ENCODE measurements around the gene TIAM2.

Gene TIAM2

GRCh38 chr6:155023717-155024116 is 28.6 kb downstream of the TIAM2 start:
- no peak for DNase-seq (ENCODE audit: low read depth in 3 of 3, low spot score in 1 of 3)

GRCh38 chr6:155024391-155025027 is 29.4 kb downstream of the TIAM2 start:
- no peak for DNase-seq (ENCODE audit: low read depth in 3 of 3, low spot score in 1 of 3)

DNA sequence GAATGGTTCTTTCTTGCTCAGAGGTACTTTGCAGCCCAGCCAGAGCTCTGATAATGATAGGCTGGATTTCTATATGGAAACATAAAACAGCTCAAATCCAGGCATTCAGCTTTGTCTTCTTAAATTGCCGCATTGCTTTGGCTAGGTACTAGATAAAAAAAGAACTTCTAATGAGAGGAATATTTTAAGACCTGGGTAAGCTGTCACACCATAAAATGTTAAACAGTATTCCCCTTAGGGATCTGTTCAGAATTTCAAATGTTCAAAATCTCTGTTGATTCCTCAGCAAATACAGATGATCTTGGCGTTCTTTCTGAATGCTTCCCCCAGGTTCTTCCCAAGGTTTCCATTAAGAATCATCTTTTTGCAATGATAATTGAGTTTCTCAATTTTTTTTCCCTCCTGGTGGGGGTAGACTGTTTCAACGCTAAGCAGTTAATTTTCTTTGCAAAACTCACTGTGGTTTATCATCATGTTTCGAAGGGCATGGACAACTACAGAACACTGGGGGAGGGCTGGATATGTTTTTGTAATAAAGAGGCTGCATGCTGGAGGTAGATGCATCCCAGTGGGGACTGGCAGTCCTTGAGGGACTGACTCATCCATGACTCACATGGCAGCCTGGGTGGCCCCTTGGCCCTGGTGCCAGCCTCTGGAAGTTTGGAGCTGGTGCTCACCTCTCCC is 31.0 kb downstream of the TIAM2 start:
- no peak for DNase-seq (ENCODE audit: low read depth in 3 of 3, low spot score in 1 of 3)

DNA sequence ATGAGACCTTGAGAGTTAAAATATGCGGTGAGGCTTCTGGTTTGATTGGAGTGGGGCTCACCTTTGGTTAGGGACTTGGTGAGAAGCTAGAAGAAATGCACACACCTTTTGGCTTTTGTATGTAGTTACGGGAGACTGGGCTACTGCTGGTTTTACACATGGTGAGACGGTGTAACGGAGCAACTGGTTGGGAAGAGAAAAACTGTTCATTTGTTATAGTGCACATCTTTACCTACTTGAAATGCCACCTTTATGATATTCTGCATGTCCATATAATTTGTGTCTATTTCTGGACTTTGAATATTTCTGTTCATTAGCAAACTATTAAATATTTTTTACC is 31.6 kb downstream of the TIAM2 start:
- DNase-seq (ENCODE audit: low read depth in 3 of 3, low spot score in 1 of 3) = no peak

DNA sequence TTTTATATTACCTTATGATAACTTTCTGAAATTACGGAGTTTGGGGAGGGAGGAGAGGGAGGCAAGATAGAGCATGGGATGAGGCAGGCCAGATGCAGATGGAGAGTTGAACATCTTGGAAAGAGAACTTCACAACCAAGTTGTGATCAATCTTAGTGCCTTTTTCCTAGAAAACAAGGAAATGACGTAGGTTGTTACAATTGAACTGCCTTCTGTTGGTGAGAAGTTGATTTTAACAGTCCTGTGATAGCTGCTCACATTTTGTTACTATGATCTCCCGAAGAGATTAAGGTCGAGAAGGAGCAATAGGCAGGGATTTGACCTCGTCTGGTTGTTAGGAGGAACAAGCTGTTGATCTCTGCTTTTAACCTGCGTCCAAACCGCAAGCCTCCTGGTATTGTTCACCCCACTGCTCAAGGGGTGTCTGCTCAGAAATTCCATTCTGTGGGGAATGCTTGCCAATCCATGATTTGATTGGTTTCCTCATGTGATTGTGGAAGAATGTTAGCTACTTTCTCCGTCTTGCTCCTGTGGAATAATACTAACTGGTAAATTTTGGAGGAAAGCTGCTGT is 35.1 kb downstream of the TIAM2 start:
- DNase-seq (ENCODE audit: low read depth in 3 of 3, low spot score in 1 of 3) = no peak

DNA sequence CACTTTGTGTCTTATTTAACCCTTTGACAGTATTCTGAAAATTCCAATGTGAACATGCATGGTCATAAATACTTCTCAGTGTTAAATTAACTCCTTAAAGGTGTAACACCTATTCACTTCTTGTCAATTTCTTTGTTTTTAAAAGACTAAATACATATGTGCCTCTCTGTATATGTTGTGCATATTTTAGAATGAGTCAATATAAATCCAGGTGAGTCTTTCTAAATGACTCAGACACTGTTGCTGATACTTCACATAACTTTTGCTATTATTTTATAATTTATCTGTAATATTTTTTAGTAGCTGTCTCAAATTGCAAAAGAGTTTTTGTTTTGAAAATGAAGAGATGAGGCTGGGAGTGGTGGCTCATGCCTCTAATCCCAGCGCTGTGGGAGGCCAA is 36.0 kb downstream of the TIAM2 start:
- no peak for DNase-seq (ENCODE audit: low read depth in 3 of 3, low spot score in 1 of 3)

DNA sequence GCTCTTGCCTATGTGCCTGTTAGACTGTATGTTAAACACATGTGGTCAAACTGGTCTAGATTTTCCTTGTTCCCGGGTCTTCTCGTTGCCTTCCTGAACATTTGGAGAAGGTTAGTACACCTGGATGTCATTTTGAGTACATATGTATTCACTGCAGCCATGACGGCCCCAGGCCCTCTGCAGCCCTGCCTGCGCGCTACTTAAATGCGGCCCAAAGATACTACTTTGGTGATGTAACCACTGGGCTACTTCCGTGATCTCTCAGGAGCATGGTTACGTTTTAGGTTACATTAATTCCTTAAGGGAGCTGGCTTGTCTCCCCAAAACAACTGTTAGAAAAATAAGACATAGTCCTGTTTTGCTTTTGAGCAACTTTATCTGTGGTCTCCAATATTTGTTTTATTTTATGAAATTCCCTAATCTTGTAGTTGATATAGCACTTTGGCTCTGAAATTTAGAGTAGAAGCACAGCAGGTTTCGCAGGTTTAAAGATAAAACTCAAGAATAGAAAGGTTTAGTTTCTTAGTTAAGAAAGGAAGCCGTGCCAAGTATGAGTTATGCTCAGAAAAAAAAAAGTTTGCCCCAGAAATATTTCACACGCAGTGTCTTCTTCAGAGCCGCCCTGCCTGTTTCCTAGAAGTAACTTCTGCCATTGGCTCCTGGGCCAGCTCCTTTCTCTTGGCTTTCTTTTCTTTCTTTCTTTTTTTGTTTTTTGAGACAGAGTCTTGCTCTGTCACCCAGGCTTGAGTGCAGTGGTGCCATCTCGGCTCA is 38.1 kb downstream of the TIAM2 start:
- DNase-seq (ENCODE audit: low read depth in 3 of 3, low spot score in 1 of 3) = no peak

DNA sequence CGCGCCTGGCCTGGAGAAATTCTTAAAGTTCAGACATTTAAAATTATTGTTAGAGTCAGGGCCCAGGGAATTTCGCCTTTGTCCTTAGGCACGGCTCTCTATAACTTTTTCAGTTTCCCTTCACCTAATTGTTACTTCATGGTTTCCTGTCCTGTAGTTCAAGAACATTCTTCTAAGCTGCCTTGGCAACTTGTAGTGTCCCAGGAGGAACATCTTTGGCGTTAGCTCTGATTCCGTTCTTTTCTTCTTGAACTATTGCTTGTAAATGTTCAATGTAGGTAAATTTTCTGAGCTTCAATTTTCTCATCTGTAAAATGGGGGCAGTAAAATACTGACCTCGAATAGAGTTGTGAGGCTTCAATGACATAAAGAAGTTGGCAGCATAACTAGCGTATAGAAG is 41.8 kb downstream of the TIAM2 start:
- no peak for DNase-seq (ENCODE audit: low read depth in 3 of 3, low spot score in 1 of 3)

GRCh38 chr6:155038104-155038503 is 43.0 kb downstream of the TIAM2 start:
- DNase-seq (ENCODE audit: low read depth in 3 of 3, low spot score in 1 of 3) = no peak

- no peak for DNase-seq (ENCODE audit: low read depth in 3 of 3, low spot score in 1 of 3)
Observed at GRCh38 chr6:155038527-155038926, 43.4 kb downstream of the TIAM2 start.

DNA sequence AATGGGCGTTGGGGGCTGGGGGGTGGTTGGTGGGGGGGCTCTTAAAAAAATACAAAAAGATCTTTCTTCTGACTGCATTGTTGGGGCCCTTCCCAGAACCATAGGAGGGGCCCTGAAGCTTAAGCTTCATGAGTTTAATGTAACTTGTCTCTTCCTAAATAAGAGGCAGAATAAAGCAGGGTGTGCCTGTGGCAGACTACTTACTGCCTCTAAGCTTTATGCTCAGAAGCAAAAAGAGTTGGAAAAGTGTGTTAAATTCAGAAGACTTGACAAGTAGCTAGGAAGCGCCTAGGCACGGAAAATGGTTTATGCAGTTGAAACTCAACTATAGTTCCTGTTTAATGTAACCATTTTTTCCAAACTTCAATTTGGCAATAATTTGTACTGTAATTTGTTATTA is 44.5 kb downstream of the TIAM2 start:
- no peak for DNase-seq (ENCODE audit: low read depth in 3 of 3, low spot score in 1 of 3)

DNA sequence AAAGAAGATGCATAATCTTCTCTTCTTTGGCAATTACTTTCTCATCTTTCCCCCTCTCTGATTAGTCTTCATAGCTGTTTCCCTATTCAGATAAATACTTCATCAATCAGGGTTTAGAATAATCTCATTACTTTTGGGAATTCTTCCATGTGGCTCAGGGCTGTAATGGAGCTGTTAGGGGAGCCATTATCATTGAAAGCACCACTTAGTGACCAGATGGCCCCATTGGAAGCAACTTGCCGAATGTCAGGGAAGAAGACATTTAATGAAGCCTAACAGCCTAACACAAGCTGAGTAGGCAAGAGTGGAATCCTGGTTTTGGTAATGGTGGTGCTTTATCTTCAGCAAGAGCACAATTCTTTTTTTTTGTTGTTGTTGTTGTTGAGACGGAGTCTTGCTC is 45.0 kb downstream of the TIAM2 start:
- DNase-seq (ENCODE audit: low read depth in 3 of 3, low spot score in 1 of 3) = no peak

GRCh38 chr6:155040901-155041650 is 46.0 kb downstream of the TIAM2 start:
- DNase-seq (ENCODE audit: low read depth in 3 of 3, low spot score in 1 of 3) = no peak

- no peak for DNase-seq (ENCODE audit: low read depth in 3 of 3, low spot score in 1 of 3)
Observed at GRCh38 chr6:155041741-155042279, 46.7 kb downstream of the TIAM2 start.

- no peak for DNase-seq (ENCODE audit: low read depth in 3 of 3, low spot score in 1 of 3)
Observed at GRCh38 chr6:155042983-155043382, 47.9 kb downstream of the TIAM2 start.

DNA sequence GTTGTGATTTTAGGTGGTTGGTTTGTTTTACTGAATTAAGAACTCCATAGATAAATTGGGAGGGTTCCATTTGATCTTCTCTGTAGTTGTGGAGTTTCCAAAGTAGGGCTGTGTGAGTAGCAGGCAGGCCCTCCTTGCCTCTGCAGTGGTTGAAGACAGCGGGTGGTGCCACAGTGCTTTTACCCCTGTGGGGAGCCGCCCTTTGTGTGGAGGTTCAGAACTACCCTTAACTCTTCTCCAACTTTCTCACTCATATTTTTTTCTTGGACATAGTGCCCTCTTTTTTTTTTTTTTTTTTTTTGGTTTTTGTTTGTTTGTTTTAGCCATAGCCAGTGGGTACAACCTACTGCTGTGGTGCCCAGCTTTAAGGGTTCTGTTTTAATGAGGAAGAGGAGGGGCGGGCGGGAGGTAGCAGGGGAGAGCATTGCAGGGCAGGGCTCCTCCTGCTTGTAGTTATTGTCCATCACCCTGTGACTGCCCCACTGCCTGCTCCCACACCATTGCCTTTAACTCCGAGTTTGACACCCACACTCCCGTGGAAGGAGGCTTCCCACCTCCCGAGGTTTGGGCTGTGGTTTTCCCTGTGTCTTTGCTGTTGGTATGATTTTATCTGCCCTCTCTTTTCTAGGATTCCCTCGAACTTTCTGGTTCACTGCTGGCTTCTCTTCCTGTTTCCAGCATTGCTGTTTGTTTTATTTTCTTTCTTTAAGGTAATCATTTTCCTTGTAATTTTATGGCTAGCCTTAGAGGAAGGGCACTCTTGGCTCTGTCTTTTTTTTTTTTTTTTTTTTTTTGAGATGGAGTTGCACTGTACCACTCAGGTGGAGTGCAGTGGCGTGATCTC is 50.7 kb downstream of the TIAM2 start:
- DNase-seq (ENCODE audit: low read depth in 3 of 3, low spot score in 1 of 3) = no peak

- DNase-seq (ENCODE audit: low read depth in 3 of 3, low spot score in 1 of 3) = no peak
Observed at GRCh38 chr6:155047523-155047922, 52.4 kb downstream of the TIAM2 start.

- peak in 1 of 3 donors; percentile 6 for DNase-seq (ENCODE audit: low read depth in 3 of 3, low spot score in 1 of 3)
Observed at GRCh38 chr6:155050311-155050710, 55.2 kb downstream of the TIAM2 start.

DNA sequence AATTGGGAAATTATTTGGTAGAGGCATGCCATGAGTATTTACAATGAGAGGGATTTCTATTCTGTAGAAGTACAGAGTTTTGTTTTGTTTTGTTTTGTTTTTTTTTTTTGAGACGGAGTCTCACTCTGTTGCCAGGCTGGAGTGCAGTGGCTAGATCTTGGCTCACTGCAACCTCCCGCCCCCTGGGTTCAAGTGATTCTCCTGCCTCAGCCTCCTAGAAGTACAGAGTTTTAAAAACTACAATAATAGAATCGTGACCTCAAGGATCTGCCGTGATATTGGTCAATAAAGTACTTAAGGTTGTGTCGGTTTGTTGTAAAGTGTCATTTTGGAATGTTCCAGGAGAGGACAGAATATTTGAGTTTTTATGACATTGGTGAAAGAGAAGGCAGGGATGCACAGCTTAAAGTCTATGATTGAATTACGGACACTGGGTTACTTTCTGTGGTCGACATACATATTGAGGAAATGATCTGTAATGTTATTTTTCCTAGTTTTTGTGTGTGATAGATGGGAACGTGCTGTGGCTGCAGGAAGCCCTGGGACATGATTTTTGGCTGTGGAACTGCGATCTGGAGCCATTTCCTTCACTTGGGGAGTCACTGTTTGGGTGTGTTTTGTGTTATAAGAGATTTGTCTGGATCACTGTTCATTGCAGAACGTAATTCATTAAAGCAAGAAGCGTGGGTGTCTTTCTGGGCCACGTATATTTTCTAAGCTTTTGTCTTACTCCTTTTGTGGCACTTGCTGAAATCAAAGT is 59.6 kb downstream of the TIAM2 start:
- no peak for DNase-seq (ENCODE audit: low read depth in 3 of 3, low spot score in 1 of 3)

All from stimulated activated CD4-positive, alpha-beta T cell treated with anti-CD3 and anti-CD28 coated beads, TNF-alpha, amount 100 ng/mL, for 1 hour (primary cell).